NCI-H774 (cell line): ENCODE measurements around the gene EVI5L.

ENCODE experiments used
- DNase-seq: peaks from one replicate; lab custom pipeline; 2025; lab: John Stamatoyannopoulos, UW

Gene EVI5L

GRCh38 chr19:7817801-7818200, 12.2 kb upstream of the EVI5L start:
- no peak for DNase-seq

DNA sequence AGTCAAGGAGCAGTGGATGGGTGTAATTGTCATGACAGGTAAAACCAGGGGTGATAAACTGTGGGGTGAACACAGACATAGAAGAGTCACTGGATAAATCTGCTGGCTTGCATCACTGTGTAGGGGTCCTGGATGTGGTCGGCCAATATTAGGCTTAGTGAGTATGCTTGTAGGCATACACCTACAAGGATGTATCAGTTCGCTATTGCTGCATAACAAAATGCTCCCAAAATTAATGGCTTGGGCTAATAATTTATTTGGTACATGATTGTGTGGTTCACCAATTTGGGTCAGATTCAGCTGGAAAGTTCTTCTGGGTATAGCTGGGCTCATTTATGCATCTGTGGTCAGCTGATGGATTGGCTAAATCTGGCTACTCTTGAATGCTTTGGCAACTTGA, 11.2 kb upstream of the EVI5L start:
- DNase-seq = no peak

DNA sequence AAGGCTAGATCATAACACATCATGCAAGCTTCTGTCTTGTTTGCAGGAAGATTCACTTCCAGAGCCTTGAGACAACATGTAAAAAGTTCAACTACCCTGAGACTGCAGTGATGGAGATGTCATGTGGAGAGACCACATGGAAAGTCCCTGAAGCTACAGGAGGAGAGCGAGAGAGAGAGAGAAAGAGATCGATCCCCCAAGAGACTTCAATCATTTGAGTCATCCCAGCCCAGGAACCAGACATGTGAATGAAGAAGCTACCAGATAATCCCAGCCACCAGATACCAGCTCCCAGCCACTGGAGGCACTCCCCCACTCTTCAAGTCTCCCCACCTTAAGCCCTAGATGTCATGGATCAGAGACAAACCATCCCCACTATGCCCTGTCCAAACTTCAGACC, 10.7 kb upstream of the EVI5L start:
- DNase-seq = no peak

GRCh38 chr19:7820588-7820987, 9.4 kb upstream of the EVI5L start:
- DNase-seq = no peak

DNA sequence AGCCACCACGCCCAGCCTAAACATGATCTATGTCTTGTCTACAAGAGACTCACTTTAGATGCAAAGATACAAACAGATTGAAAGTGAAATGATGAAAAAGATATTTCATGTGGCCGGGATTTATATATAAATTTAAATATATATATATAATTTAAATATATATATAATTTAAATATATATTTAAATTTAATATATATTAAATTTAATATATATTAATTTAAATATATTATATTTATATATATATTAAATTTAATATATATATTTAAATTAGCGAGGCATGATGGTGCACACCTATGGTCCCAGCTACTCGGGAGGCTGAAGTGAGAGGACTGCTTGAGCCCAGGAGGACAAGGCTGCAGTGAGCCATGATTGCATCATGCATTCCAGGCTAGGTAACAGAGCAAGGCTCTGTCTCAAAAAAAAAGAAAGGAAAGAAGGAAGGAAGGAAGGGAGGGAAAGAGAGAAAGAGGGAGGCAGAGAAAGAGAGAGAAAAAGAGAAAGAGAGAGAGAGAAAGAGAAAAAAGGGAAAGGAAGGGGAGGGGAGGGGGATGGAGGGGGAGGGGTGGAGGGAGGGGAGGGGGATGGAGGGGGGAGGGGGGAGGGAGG, 7.0 kb upstream of the EVI5L start:
- DNase-seq = no peak

- no peak for DNase-seq
These were observed 6.2 kb upstream of the EVI5L start for GRCh38 chr19:7823686-7824301.

GRCh38 chr19:7829166-7829520, 875 bp upstream of the EVI5L start:
- no peak for DNase-seq

- no peak for DNase-seq
These were observed 304 bp downstream of the EVI5L start for GRCh38 chr19:7830272-7830771.

DNA sequence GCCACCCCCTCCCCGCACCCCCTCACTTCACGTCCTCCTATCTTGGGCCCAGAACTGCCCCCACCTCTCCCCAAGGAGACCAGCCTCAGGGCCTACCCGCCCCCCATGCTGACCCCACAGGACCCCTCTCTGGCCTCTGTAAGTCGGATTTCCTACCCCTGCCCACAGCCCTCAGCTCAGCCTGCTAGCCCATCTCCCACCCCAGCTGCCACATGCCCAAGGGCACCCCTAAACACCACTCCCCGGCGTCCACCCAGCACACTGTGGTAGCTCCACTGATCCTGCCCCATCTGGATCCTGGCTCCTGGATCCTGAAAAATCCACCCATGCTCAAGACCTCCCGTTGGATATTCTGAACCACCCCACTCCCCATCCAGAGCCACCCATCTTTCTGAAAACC, 805 bp downstream of the EVI5L start:
- DNase-seq = no peak

DNA sequence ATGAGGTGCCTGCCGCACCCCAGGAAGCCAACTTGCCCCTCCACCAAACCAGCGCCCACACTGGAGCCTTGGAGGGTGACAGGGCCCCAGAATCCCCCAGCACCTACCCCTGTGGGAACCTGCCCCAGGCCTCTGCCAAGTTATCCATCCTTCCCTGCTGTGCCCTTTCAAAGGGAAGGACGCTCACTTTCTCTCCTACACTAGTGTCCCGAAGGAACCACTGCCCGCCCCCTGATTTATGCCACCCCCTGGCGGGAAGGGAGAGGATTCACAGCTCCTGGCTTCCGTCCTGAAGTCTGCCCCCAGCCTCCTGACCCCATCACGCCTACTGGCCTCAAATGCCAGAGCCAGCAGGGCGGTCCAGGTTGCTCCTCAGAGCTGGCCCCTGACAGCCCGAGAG, 1.4 kb downstream of the EVI5L start:
- no peak for DNase-seq

DNA sequence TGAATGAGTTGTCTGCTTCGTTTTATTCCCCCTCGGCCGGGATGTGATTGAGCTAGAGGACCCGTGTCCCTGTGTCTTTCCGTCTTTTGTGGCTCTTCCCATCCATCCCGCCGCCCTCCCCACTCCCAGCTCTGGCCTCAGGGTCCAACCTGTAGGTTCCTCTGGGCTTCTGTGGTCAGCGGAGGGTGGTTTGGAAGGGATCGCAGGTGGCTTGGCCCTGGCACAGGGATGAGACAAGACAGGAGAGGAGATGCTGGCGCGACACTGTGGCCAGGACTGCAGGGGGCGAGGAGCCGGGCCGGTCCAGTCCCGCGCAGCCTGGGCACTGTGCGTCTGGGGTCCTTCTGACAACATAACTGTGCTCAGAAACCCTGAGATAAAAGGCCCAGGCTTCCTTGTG, 2.0 kb downstream of the EVI5L start:
- no peak for DNase-seq

- no peak for DNase-seq
These were observed 2.8 kb downstream of the EVI5L start for GRCh38 chr19:7832781-7833180.

DNA sequence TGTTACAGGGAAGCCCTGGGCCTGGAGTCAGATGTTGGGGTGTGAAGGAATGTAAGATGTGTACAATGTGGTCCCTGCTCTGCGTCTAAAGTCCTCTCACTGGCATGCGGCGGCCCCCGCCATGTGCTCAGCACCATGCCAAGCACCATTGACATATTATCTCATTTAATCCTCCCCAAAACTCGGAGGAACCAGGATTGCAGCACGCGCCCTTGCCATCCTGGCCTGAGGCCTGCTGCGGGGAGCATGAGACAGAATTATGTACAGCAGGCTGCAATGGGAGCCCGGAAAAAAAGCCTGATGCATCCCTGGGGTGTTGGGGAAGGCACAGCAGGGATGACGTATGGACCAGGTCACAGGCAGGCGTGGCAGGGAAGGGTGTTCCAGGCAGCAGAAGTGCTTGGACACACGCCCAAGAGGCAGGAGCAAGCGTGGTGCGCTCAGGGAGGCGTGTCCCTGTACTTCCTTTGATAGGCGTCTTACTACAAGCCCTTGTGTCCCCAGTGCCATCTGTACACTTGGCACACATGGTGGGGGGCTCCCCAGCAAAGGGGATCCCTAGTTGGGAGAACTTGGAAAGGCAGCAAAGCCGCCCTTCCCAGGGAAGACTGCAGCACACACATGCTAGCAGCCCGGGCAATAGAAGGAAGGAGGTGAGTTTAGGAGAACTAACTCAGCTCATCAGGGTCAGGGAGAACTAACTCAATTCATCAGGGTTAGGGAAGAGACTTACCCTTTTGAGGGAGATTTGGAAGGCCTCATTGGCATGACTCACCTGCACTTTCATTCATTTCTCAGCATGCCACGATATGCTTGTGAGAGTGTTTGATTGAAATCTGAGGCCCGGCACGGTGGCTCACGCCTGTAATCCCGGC, 3.4 kb downstream of the EVI5L start:
- no peak for DNase-seq

DNA sequence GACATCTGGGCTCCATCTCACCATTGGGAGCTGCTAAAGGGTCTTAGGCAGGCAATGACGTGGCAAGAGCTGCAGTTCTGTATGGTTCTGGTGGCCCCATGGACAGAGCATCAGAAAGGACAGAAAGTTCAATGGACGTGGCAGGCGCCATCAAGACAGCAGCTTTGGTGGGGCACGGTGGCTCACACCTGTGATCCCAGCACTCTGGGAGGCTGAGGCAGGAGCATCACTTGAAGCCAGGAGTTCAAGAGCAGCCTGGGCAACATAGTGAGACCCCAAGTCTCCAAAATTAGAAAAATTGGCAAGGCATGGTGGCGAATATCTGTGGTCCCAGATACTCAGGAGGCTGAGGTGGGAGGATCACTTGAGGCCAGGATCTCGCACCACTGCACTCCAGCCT, 9.5 kb downstream of the EVI5L start:
- no peak for DNase-seq

DNA sequence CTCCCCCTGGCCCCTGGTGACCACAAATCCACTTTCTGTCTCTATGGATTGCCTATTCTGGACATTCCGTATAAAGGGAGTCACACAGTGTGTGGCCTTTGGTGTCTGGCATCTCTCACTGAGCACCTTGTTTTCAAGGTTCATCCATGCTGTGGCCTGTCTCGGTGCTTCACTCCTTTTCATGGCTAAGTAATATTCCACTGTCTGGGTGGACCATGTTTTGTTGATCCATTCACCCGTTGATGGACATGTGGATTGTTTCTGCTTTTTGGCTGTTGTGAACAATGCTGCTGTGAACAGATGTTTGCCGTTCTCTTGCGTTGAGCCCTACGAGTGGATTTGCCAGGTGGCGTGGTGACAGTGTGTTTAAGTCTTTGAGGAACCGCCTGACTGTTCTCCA, 10.6 kb downstream of the EVI5L start:
- no peak for DNase-seq

DNA sequence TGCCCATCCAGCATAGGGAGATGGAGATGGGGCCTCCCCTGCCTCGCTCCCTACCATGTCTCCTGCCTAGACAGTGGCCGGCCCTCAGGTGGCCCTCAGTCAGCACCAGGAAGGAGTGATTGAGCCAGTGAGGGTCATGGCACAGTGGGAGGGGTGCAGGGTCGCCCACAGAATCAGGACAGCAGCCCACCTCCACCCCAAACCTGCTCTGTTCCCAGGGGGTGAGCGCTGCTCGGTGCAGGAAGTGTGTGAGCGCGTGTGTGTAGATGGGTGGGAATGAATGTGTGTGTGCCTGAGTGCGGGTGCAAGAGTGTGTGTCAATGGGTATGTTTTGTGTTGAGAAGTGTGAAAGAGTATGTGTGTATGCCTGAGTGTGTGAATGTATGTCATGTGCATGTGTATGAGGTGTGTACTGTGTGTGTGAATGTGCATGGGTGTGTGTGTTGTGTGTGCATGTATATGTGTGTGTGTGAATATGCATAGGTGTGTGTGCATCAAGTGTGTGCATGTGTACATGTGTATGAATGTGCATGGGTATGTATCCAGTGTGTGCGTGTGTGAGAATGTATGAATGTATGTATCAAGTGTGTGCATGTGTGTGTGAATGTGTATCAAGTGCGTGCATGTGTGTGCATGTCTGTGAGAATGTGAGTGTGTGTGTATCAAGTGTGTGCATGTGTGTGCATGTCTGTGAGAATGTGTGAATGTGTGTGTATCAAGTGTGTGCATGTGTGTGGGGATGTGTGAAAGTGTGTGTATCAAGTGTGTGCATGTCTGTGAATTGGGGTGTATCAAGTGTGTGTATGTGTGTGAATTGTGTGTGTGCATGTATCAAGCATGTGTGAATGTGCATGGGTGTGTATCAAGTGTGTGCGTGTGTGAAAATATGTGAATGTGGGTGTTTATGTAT, 12.0 kb downstream of the EVI5L start:
- DNase-seq = no peak

DNA sequence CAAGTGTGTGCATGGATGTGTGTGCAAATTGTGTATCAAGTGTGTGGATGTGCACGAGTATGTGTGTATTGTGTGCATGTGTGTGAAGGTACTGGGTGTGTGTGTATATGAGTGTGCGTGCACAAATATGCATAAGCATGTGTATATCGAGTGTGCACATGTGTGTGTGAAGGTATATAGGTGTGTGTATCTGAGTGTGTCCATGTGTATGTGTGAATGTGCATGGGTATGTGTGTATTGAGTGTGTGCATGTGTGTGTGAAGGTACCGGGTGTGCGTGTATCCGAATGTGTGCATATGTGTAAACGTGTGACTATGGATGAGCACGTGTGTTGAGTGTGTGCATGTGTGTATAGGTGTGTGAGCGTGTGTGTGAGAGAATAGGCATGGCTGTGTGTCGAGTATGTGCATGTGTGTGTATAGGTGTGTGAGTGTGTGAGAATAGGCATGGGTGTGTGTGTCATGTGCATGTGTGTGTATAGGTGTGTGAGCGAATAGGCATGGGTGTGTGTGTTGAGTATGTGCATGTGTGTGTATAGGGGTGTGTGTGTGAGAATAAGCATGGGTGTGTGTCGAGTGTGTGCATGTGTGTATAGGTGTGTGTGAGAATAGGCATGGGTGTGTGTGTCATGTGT, 12.8 kb downstream of the EVI5L start:
- no peak for DNase-seq

DNA sequence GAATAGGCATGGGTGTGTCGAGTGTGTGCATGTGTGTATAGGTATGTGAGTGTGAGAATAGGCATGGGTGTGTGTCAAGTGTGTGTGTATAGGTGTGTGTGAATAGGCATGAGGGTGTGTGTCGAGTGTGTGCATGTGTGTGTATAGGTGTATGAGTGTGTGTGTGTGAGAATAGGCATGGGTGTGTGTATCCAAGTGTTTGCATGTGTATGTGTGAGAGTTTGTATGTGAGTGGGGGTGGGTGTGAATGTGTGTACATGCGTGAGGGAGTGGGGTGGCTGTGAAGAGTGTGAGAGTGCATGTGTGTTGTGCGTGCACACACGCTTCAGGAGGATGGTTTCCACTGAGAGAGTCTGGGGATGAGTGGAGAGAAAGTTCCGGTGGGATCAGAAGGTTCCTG, 13.5 kb downstream of the EVI5L start:
- no peak for DNase-seq

GRCh38 chr19:7844405-7844804, 14.4 kb downstream of the EVI5L start:
- no peak for DNase-seq

DNA sequence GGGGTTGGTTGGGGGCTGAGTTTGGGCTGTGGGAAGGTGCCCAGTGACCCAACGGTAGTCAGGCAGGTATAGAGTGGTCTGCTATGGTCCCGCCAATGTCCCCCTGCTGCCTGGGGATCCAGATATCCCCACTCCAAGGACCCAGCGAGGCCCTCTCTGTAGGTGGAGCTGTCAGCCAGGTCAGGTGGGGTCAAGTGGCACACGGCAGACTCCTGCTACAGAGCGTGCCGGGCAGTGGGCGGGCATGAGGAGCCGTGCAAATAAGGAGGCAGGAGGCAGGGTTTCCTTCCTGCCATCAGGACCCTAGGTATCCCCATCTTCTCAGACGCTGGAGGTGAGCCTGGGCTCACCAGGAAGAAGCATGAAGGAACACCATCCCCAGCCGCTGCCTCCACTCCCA, 14.9 kb downstream of the EVI5L start:
- DNase-seq = no peak

DNA sequence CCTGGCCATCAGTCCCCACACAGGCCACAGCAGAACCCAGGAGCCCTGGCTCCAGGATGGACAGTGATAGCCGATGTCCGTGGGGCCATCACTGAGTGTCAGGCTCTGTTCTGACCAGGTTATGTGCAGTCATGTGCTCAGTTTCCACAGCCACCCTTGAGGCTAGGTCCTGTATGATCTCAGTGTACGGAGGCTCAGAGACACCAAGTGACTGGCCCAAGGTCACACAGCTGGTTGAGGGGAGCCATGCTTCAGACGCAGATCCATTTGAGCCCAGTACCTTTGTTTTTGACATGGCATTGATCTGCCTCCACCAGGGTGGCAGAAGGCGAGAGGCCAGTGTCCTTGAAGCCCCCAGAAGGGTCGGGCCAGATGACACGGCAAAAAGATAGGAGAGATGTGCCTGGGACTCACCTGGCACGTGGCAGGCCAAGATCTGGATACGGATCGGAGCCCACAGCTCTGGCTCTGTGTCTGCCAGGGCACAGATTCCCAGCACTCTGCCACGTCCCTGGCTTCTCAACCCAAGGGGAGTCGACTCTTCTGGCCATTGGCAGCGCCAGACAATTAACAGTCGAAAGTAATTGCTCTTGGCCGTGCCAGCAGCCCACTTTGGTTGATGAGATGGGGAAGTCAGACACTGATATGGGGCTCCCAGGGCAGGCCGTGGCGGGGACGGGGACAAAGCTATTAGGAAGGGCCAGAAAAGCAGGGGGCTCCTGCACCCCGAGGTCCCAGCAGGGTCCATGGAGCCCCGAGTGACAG, 15.6 kb downstream of the EVI5L start:
- no peak for DNase-seq
